ENCODE results near the gene CLCN5.

Gene CLCN5

DNA sequence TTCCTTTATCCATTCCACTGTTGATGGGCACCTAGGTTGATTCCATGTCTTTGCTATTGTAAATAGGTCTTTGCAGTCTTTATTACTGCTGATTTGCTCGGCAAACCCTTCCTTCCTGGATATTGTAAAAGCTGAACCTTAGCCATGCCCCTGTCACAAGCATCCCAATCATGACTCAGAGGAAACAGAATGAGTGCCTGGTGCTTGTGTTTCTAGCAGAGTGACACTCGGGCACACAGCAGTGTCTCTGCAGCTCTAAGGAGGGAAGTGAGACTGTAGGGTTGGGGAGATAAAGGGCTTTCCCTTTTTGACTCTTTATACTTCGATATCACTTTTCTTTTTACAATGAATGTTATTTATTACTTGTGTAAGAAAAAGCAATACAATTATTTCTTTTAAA lies 195.1 kb downstream of the CLCN5 start:
- peaks cover 7 to 14% of the 10 kb centered on the region in 2 donors for H3K4me1 ChIP-seq (ENCODE audit: control insufficient read depth in 1 of 2, insufficient read depth in 2 of 2, low read length in 2 of 2)

GRCh38 chrX:50125480-50125879 lies 203.1 kb downstream of the CLCN5 start:
- Histone ChIP-seq H3K36me3 (ENCODE audit: control insufficient read depth in 1 of 2, insufficient read depth in 2 of 2, low read length in 2 of 2) (no peaks in the 10 kb centered on the region), H3K27me3 (ENCODE audit: control insufficient read depth in 1 of 2, insufficient read depth in 2 of 2, low read length in 2 of 2) (no peaks in the 10 kb centered on the region), H3K27ac (ENCODE audit: low read depth, low read length) (no peak overlapping the region), H3K4me3 (ENCODE audit: low read depth in 1 of 2, low read length in 2 of 2) (no peak overlapping the region), H3K4me1 (ENCODE audit: control insufficient read depth in 1 of 2, insufficient read depth in 2 of 2, low read length in 2 of 2) (no peaks in the 10 kb centered on the region), H3K9me3 (ENCODE audit: control insufficient read depth in 1 of 2, low read length in 2 of 2) (no peaks in the 10 kb centered on the region), H3K9ac (ENCODE audit: low read depth in 1 of 2, low read length in 2 of 2) (no peak overlapping the region)

More for the DNA sequence above, 195.1 kb downstream of the CLCN5 start:
- no peak overlapping the region for H3K4me3 ChIP-seq (ENCODE audit: low read depth in 1 of 2, low read length in 2 of 2)
- no peak overlapping the region for H3K9ac ChIP-seq (ENCODE audit: low read depth in 1 of 2, low read length in 2 of 2)
- H3K9me3 ChIP-seq (ENCODE audit: control insufficient read depth in 1 of 2, low read length in 2 of 2): no peaks in the 10 kb centered on the region
- H3K36me3 ChIP-seq (ENCODE audit: control insufficient read depth in 1 of 2, insufficient read depth in 2 of 2, low read length in 2 of 2): no peaks in the 10 kb centered on the region
- H3K27me3 ChIP-seq (ENCODE audit: control insufficient read depth in 1 of 2, insufficient read depth in 2 of 2, low read length in 2 of 2): no peaks in the 10 kb centered on the region
- no peak overlapping the region for H3K27ac ChIP-seq (ENCODE audit: low read depth, low read length)

- no peaks in the 10 kb centered on the region for H3K4me1 ChIP-seq (ENCODE audit: control insufficient read depth in 1 of 2, insufficient read depth in 2 of 2, low read length in 2 of 2)
- H3K4me3 ChIP-seq (ENCODE audit: low read depth in 1 of 2, low read length in 2 of 2): no peak overlapping the region
- no peak overlapping the region for H3K9ac ChIP-seq (ENCODE audit: low read depth in 1 of 2, low read length in 2 of 2)
- H3K27ac ChIP-seq (ENCODE audit: low read depth, low read length): no peak overlapping the region
- H3K27me3 ChIP-seq (ENCODE audit: control insufficient read depth in 1 of 2, insufficient read depth in 2 of 2, low read length in 2 of 2): no peaks in the 10 kb centered on the region
- no peaks in the 10 kb centered on the region for H3K36me3 ChIP-seq (ENCODE audit: control insufficient read depth in 1 of 2, insufficient read depth in 2 of 2, low read length in 2 of 2)
- no peaks in the 10 kb centered on the region for H3K9me3 ChIP-seq (ENCODE audit: control insufficient read depth in 1 of 2, low read length in 2 of 2)
These were observed 225.6 kb downstream of the CLCN5 start for GRCh38 chrX:50147972-50148371.

Data from duodenal mucosa (tissue), 2 donors.